ENCODE results near the gene DNAJC1. TPM values are rescaled to one million over a fixed set of nuclear protein-coding genes. Genes with fewer than 3 reads are reported as not detected.

The DNAJC1 gene
- total RNA-seq, 1 experiment from 2014 or later = 12.9 TPM

DNA sequence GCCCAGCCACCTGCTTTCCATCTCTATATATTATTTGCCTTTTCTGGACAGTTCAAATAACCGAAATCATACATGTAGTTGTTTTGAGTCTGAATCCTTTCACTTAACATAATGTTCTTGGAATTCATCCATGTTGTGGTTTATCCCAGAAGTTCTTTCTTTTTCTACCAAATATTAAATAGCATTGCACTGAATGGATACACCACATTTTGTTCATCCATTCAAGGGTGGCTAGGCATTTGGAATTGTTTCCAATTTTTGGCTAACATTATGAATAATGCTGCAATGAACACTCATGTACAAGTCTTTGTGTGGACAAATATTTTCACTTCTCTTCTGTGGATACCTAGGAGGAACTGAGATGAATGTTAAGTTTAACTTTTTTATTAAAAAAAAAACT, 18.0 kb downstream of the DNAJC1 start:
- no peak for ATAC-seq
- CTCF ChIA-PET = no interaction called here
- H3K9me3 ChIP-seq (ENCODE audit: control insufficient read depth, insufficient read depth, low read depth, low read length) = no peaks in the 10 kb centered on the region
- H3K27ac ChIP-seq (ENCODE audit: low read length) = no peak overlapping the region
- in situ Hi-C loops (cut with HindIII; ENCODE audit: low pct_unique_long_range_greater_than_20kb, low sequenced_read_pairs) (no loop called here), intact Hi-C loops (cut with micrococcal nuclease; ENCODE audit: unreplicated experiment) (no loop called here)
- BruUV-seq (replicated peaks) = no TSS peak
- H3K27me3 ChIP-seq (ENCODE audit: control insufficient read depth, insufficient read depth, low read length) = no peaks in the 10 kb centered on the region
- no peak for DNase-seq (ENCODE audit: low read depth, low spot score)
- no peak overlapping the region for H3K4me3 ChIP-seq (ENCODE audit: low read depth in 2 of 2, low read length in 2 of 2)
- no peak for TF ChIP-seq REST (IDR thresholded peaks at IDR 0.05; ENCODE audit: insufficient read depth in 1 of 2, low read depth in 2 of 2, low read length in 1 of 2)
- TF ChIP-seq TCF7L2 (IDR thresholded peaks at IDR 0.05; ENCODE audit: low read depth, low read length) = no peak
- TF ChIP-seq SIN3A (IDR thresholded peaks at IDR 0.05; ENCODE audit: borderline replicate concordance, insufficient read depth, low read depth, low read length) = no peak
- no peak for TF ChIP-seq POLR2AphosphoS5 (IDR thresholded peaks at IDR 0.05; ENCODE audit: low read depth, low read length)
- no peak for TF ChIP-seq CTCF (IDR thresholded peaks at IDR 0.05)
- no peaks in the 10 kb centered on the region for H3K36me3 ChIP-seq (ENCODE audit: control insufficient read depth, insufficient read depth, low read length)
- H3K4me1 ChIP-seq (ENCODE audit: control insufficient read depth, insufficient read depth, low read length) = no peaks in the 10 kb centered on the region
- POLR2A ChIA-PET = no interaction called here

GRCh38 chr10:21981118-21981517, 22.4 kb downstream of the DNAJC1 start:
- H3K4me1 ChIP-seq (ENCODE audit: control insufficient read depth, insufficient read depth, low read length) = no peaks in the 10 kb centered on the region
- TF ChIP-seq TCF7L2 (IDR thresholded peaks at IDR 0.05; ENCODE audit: low read depth, low read length) (no peak), SIN3A (IDR thresholded peaks at IDR 0.05; ENCODE audit: borderline replicate concordance, insufficient read depth, low read depth, low read length) (no peak), REST (IDR thresholded peaks at IDR 0.05; ENCODE audit: insufficient read depth in 1 of 2, low read depth in 2 of 2, low read length in 1 of 2) (no peak), CTCF (IDR thresholded peaks at IDR 0.05) (no peak), POLR2AphosphoS5 (IDR thresholded peaks at IDR 0.05; ENCODE audit: low read depth, low read length) (no peak)
- in situ Hi-C loops (cut with HindIII; ENCODE audit: low pct_unique_long_range_greater_than_20kb, low sequenced_read_pairs) (no loop called here), intact Hi-C loops (cut with micrococcal nuclease; ENCODE audit: unreplicated experiment) (no loop called here)
- no peaks in the 10 kb centered on the region for H3K27me3 ChIP-seq (ENCODE audit: control insufficient read depth, insufficient read depth, low read length)
- POLR2A ChIA-PET = no interaction called here
- ATAC-seq (no peak), DNase-seq (ENCODE audit: low read depth, low spot score) (no peak)
- no peak overlapping the region for H3K27ac ChIP-seq (ENCODE audit: low read length)
- no peaks in the 10 kb centered on the region for H3K36me3 ChIP-seq (ENCODE audit: control insufficient read depth, insufficient read depth, low read length)
- BruUV-seq (replicated peaks) = no TSS peak
- no peaks in the 10 kb centered on the region for H3K9me3 ChIP-seq (ENCODE audit: control insufficient read depth, insufficient read depth, low read depth, low read length)
- CTCF ChIA-PET = no interaction called here
- H3K4me3 ChIP-seq (ENCODE audit: low read depth in 2 of 2, low read length in 2 of 2) = no peak overlapping the region

All from Panc1 (cell line).